Measurements from ENCODE around the gene SGSM2.

The SGSM2 gene

DNA sequence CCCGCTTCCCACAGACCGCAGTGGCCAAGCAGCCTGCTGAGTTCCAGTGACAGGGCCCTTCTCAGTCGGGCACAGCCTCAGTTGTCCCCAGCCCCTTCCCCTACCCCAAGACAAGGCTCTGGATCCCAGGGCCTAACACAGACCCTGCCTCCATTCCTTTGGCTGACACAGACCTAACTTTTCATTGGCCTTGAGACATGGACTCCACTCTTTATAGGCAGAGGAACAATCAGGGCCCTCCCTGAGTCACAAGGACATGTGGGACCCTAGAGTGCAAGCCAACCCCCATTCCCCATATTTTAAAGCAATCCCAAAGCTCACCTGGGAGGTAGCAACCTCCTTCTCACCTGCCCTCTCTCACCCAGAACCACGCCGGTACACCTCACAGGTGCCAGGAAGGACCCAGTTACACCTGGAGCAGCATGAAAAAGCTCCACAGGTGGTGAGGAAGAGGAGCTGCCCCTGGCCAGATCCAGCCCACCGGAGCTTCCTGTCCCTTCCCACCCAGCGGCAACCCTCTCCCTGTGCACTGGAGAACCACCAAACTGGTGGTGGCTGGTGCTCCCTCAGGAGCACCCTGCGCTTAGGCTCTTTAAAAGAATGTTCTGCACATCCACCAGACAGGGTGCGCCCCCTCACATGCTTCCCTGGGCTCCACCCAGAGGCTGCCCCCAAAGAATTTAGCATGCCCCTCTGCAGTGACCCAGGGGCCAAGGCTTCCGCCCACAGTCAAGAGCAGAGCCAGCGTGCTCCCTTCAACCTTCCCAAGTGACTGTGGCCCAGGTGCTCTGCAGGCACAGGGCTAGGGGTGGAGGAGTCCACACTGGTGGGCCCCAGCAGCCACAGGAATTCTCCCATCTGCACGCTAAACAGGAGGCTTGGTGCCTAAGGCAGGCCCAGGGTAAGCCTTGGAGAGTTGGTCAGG is 60.2 kb downstream of the SGSM2 start:
- Histone ChIP-seq H3K4me3 (ENCODE audit: low read length) (peak overlapping the region; percentile 9; the same call in 1 of the 2 replicates), H3K9me2 (replicated peaks; ENCODE audit: insufficient read depth, low read length) (no peaks in the 10 kb centered on the region), H3K27ac (ENCODE audit: low read length) (peak overlapping the region; percentile 15; the same call in 1 of the 2 replicates), H3K4me2 (ENCODE audit: low read depth, low read length) (peak overlapping the region; percentile 60; the same call in 1 of the 2 replicates), H3K27me3 (replicated peaks; ENCODE audit: insufficient read depth, low read length) (no peaks in the 10 kb centered on the region), H3F3A (ENCODE audit: insufficient read depth, low read length) (peaks cover 18% of the 10 kb centered on the region; the same call in 1 of the 2 replicates), H2AFZ (ENCODE audit: low read length) (no peak overlapping the region), H3K36me3 (replicated peaks; ENCODE audit: insufficient read depth, low read length) (no peaks in the 10 kb centered on the region), H4K20me1 (ENCODE audit: insufficient read depth, low read length) (no peaks in the 10 kb centered on the region), H3K4me1 (ENCODE audit: low read length) (peaks cover 6% of the 10 kb centered on the region), H3K79me2 (ENCODE audit: low read length) (peaks cover 55% of the 10 kb centered on the region), H3K9ac (ENCODE audit: low read length) (no peak overlapping the region; the same call in 1 of the 2 replicates), H3K9me3 (replicated peaks; ENCODE audit: insufficient read depth, low read length) (no peaks in the 10 kb centered on the region)
- TF ChIP-seq EZH2phosphoT487 (IDR thresholded peaks at IDR 0.05; ENCODE audit: low read length) (no peak), EZH2 (optimal IDR thresholded peaks at IDR 0.05; ENCODE audit: low read depth, low read length) (no peak)
- TF ChIP-seq, protein P1, sequence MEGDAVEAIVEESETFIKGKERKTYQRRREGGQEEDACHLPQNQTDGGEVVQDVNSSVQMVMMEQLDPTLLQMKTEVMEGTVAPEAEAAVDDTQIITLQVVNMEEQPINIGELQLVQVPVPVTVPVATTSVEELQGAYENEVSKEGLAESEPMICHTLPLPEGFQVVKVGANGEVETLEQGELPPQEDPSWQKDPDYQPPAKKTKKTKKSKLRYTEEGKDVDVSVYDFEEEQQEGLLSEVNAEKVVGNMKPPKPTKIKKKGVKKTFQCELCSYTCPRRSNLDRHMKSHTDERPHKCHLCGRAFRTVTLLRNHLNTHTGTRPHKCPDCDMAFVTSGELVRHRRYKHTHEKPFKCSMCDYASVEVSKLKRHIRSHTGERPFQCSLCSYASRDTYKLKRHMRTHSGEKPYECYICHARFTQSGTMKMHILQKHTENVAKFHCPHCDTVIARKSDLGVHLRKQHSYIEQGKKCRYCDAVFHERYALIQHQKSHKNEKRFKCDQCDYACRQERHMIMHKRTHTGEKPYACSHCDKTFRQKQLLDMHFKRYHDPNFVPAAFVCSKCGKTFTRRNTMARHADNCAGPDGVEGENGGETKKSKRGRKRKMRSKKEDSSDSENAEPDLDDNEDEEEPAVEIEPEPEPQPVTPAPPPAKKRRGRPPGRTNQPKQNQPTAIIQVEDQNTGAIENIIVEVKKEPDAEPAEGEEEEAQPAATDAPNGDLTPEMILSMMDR (IDR thresholded peaks at IDR 0.05; ENCODE audit: low read length) = no peak
- DNase-seq = no peak

DNA sequence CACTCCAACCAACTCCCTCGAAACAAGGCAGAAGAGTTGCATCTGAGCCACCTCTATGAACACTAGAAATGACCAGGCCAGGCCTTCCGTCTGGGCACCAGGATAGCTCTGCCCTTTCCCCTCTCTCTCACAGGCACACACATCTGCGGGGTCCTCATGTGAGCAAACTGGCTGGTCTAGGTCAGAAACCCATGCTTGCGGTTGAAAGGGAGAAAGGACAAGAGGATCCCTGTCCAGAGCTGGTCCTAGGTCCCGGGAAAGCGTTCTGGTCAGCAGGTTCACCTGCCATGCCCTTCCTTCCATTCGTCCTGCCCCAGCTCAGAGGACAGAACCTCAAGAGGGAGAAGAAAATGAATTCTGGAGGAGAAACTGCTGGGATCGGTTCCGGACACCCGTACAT is 60.9 kb downstream of the SGSM2 start:
- no peak for TF ChIP-seq EZH2 (optimal IDR thresholded peaks at IDR 0.05; ENCODE audit: low read depth, low read length)
- no peak for TF ChIP-seq EZH2phosphoT487 (IDR thresholded peaks at IDR 0.05; ENCODE audit: low read length)
- TF ChIP-seq, protein P1 (IDR thresholded peaks at IDR 0.05; ENCODE audit: low read length) = no peak
- H3K27ac ChIP-seq (ENCODE audit: low read length) = no peak overlapping the region
- no peaks in the 10 kb centered on the region for H3K9me2 ChIP-seq (replicated peaks; ENCODE audit: insufficient read depth, low read length)
- H2AFZ ChIP-seq (ENCODE audit: low read length) = no peak overlapping the region
- H3K79me2 ChIP-seq (ENCODE audit: low read length) = peaks cover 55% of the 10 kb centered on the region
- H3F3A ChIP-seq (ENCODE audit: insufficient read depth, low read length) = peaks cover 15% of the 10 kb centered on the region; the same call in 1 of the 2 replicates
- no peaks in the 10 kb centered on the region for H3K9me3 ChIP-seq (replicated peaks; ENCODE audit: insufficient read depth, low read length)
- no peak for DNase-seq
- H3K27me3 ChIP-seq (replicated peaks; ENCODE audit: insufficient read depth, low read length) = no peaks in the 10 kb centered on the region
- no peaks in the 10 kb centered on the region for H3K36me3 ChIP-seq (replicated peaks; ENCODE audit: insufficient read depth, low read length)
- H4K20me1 ChIP-seq (ENCODE audit: insufficient read depth, low read length) = no peaks in the 10 kb centered on the region
- no peak overlapping the region for H3K4me3 ChIP-seq (ENCODE audit: low read length)
- H3K9ac ChIP-seq (ENCODE audit: low read length) = no peak overlapping the region
- H3K4me1 ChIP-seq (ENCODE audit: low read length) = peaks cover 8% of the 10 kb centered on the region
- H3K4me2 ChIP-seq (ENCODE audit: low read depth, low read length) = no peak overlapping the region

DNA sequence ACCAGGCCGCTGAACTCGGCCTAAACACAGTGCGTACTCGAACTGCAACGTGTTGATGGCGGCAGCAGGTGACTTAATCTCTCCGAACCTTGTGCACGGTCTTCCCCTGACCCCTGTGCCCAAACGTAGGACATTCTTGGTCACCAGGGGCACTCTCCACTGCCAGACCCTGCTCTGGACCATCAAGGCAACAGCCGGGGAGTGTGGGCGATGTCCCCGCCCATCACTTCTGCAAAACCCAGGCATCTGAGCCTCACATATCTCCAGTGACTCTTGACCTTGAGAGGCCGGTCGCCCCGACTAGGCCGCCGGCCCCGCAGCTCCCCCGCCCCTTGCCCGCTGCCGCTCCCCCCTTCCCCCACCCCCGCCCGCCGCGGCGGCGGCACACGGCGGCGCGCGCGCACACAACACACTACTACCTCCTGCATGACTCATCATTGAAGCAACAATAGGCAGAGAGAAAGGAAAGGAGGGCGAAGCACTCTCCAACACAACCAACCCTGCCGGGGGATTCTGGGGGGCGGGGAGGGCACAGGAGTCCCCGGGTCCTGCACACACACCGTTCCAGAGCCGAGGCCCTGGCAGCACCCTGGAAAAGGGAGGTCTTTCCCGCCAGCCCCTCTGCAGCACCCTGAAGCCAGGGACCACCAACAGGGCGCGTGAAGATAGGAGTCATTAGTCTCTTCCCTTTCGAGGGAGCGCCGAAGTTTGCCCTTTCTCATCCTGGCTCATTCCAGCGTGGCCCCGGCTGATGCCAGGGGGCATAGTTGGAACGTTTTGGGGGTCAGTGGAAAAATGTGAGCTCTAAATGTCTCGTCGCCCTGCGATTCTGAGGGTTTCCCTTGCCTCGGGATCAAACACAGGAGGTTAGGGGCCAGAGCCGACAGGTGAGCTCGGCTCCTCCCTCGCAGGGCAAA is 61.6 kb downstream of the SGSM2 start:
- TF ChIP-seq, protein P1 (IDR thresholded peaks at IDR 0.05; ENCODE audit: low read length) = no peak
- TF ChIP-seq EZH2 (optimal IDR thresholded peaks at IDR 0.05; ENCODE audit: low read depth, low read length) (no peak), EZH2phosphoT487 (IDR thresholded peaks at IDR 0.05; ENCODE audit: low read length) (no peak)
- H3K79me2 ChIP-seq (ENCODE audit: low read length) = peaks cover 55% of the 10 kb centered on the region
- H4K20me1 ChIP-seq (ENCODE audit: insufficient read depth, low read length) = no peaks in the 10 kb centered on the region
- peak; percentile 43 for DNase-seq
- peaks cover 8% of the 10 kb centered on the region for H3K4me1 ChIP-seq (ENCODE audit: low read length)
- H3K36me3 ChIP-seq (replicated peaks; ENCODE audit: insufficient read depth, low read length) = no peaks in the 10 kb centered on the region
- H3K27me3 ChIP-seq (replicated peaks; ENCODE audit: insufficient read depth, low read length) = no peaks in the 10 kb centered on the region
- peak overlapping the region; percentile 92 for H3K9ac ChIP-seq (ENCODE audit: low read length)
- no peaks in the 10 kb centered on the region for H3K9me2 ChIP-seq (replicated peaks; ENCODE audit: insufficient read depth, low read length)
- peak overlapping the region; percentile 25; the same call in 1 of the 2 replicates for H2AFZ ChIP-seq (ENCODE audit: low read length)
- no peaks in the 10 kb centered on the region for H3K9me3 ChIP-seq (replicated peaks; ENCODE audit: insufficient read depth, low read length)
- peak overlapping the region; percentile 81 for H3K4me3 ChIP-seq (ENCODE audit: low read length)
- peak overlapping the region; percentile 100 for H3K27ac ChIP-seq (ENCODE audit: low read length)
- H3F3A ChIP-seq (ENCODE audit: insufficient read depth, low read length) = peaks cover 13% of the 10 kb centered on the region; the same call in 1 of the 2 replicates
- peak overlapping the region; percentile 100 for H3K4me2 ChIP-seq (ENCODE audit: low read depth, low read length)
